Choroid plexus epithelial cell (primary cell): ENCODE results near the gene EIF2B2.

Experiments used
- DNase-seq: peaks from one replicate; pipeline ENCODE4 v3.0.0-alpha.2; 2010; ENCODE audit warnings: low read depth
- H3K4me3 ChIP-seq: 2 replicates; pipeline ENCODE4 v1.5.1; 2011; ENCODE audit warnings: low read depth, mild to moderate bottlenecking, control low read depth, low read length, moderate library complexity
- TF ChIP-seq, protein P1 (sequence below): conservative IDR thresholded peaks from 2 replicates; pipeline ENCODE4 v1.5.1; 2011; ENCODE audit warnings: low read depth, mild to moderate bottlenecking, control low read depth, inconsistent platforms, low read length, moderate library complexity

The EIF2B2 gene

DNA sequence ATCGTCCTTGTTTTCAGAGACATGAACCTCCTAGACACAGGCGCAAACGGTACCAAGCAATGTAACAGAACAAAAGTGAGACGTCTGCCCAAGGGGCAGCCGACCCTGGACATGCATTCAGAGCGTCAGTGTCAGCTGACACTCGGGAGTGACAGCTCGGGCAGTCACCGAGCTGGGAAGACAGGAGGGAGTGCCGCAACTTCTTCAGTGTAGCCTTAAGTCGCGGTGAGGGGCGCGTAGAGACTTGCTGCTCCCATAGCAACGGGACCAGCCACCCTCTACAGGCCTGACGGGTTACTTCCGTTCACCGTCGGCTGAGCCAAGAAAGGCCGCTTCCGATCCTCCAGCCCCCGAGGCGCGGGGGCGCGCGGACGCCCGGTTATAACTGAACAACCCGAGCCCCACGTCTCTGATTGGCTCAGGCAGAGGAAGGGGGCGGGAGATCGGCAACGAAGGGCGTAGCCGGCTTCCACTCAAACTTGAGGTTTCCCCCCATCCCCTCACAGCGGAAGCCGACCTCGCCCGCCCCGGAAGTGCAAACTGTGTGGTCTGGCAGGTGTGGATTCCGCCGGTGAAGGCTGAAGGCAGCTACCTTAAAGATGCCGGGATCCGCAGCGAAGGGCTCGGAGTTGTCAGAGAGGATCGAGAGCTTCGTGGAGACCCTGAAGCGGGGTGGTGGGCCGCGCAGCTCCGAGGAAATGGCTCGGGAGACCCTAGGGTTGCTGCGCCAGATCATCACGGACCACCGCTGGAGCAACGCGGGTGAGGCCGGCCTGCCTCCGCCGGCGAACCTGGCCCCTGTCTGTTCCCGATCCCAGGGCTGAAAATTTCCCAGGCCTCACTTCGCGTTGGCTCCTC lies at the start of gene EIF2B2:
Gene EIF2B2 (plus strand): TSS at position 530 of the 858 bp plus-strand sequence. CDS start 70 bp downstream, at position 600.
- DNase-seq = peak; percentile 97
- TF ChIP-seq, protein P1, sequence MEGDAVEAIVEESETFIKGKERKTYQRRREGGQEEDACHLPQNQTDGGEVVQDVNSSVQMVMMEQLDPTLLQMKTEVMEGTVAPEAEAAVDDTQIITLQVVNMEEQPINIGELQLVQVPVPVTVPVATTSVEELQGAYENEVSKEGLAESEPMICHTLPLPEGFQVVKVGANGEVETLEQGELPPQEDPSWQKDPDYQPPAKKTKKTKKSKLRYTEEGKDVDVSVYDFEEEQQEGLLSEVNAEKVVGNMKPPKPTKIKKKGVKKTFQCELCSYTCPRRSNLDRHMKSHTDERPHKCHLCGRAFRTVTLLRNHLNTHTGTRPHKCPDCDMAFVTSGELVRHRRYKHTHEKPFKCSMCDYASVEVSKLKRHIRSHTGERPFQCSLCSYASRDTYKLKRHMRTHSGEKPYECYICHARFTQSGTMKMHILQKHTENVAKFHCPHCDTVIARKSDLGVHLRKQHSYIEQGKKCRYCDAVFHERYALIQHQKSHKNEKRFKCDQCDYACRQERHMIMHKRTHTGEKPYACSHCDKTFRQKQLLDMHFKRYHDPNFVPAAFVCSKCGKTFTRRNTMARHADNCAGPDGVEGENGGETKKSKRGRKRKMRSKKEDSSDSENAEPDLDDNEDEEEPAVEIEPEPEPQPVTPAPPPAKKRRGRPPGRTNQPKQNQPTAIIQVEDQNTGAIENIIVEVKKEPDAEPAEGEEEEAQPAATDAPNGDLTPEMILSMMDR = no peak
- peak within 1 kb of the TSS; percentile 90 for H3K4me3 ChIP-seq

DNA sequence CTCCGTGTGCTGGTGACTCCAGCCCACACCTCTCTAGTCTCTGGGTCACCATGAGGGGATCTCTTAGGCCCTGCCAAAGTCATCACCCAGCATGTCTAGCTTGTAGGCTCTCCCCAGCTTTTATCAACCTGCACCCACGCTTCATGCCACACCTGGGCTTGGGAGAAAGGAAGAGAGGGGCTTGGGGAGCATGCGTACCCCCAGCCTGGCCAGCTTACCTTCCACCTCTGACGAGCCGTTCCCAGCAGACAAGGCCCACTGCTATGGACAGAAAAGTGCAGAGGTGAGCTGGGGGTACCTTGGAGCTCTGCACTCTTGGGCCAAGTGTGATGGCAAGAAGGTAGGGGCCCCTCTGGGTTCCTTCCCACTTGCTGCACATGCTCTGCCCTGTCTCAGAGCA lies 49.0 kb upstream of the EIF2B2 start:
- peak overlapping the region; percentile 63 for H3K4me3 ChIP-seq
- DNase-seq = no peak

DNA sequence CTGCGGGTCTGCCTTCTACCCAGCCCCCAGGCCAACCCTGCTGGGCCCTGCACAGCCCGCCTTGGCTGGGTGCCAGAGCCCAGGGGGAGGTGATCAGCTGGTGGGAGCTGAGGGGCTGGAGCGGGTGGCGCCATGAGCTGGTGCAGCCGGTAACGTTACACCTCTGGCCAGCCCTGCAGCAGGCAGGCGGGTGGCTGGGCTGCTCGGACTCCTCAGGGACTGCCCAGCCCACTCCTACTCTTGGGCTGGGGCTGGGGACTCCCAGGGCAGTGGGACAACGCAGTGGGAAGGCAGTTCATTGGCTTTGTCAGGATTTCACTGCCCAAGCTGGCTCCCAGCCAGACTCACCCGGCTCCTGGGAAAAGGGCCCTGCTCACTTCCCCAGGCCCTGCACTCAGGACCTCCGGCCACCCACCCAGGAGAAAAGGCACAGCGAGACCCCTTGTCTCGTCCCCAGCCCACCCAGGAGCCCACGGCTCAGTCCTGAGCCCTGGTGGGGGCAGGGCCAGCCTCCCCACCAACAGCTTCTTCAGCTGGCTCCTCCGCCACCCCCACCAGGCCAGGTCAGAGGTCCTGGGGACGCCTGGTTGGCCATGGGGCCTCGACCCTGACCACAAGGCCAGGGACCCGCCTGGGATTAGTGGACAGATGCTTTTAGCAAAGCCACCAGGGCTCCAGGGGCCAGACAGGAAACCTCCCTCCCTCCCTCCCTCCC lies 48.3 kb upstream of the EIF2B2 start:
- peak overlapping the region; percentile 63 for H3K4me3 ChIP-seq
- TF ChIP-seq, protein P1 = no peak
- no peak for DNase-seq

More for the DNA sequence above, 49.0 kb upstream of the EIF2B2 start:
- TF ChIP-seq, protein P1 = no peak

DNA sequence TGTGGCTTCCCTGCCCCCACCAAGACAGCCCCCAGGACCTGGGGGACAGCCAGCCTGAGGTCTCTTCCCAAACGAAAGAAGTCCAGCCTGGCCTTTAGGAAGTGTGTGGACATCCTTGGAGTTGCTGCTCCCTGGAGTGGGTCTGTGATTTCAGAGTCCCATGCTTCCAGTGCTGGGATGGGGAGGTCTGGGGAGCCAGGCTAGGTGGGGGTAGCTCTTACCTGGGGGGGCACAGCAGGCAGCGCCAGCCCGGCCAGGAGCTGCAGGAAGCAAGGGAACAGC lies 47.8 kb upstream of the EIF2B2 start:
- H3K4me3 ChIP-seq = peak overlapping the region; percentile 63
- no peak for DNase-seq
- TF ChIP-seq, protein P1 = no peak

DNA sequence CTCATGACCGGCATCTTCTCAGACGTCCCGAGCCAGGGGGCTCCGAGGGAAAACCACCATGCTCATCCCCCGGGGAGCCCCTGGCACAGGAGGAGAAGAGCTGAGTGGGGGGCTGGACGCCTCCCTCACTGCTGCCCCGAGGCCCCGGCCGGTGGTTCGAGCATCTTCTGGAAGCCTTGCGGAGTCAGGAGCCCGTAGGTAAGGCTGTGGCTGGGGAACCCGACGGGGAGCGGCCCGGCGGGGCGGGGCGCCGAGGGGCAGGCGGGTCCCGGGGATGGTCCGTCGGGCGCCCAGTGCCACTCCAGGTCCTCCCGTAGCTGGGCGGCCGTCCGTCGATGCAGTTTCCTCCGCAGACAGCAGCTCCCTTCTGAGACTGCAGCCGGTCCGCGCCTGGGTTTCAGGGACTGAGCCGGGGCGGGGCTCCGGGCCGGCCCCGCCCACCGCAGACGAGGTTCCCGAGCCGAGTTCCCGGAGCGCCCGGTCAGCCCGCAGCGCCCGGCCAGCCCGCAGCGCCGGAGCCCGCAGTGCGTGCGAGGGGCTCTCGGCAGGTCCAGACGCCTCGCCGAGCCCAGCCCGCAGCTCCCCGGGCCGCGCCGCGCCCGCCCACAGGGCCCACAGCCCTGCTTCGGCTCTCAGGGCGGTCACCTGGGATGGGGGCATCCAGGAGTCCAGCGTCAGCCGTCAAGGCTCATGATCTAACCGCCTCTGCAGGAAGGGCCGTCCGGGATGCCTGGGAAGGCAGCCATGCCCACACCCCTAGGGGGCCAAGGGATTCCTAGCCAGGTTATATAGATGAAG lies 47.3 kb upstream of the EIF2B2 start, which contains the start of gene PGF:
Gene PGF (minus strand): TSS at position 369 of the 798 bp plus-strand sequence. CDS start 355 bp downstream, at position 14.
- H3K4me3 ChIP-seq = peak within 1 kb of the TSS; percentile 63
- peak; percentile 55 for DNase-seq
- TF ChIP-seq, protein P1 = no peak

DNA sequence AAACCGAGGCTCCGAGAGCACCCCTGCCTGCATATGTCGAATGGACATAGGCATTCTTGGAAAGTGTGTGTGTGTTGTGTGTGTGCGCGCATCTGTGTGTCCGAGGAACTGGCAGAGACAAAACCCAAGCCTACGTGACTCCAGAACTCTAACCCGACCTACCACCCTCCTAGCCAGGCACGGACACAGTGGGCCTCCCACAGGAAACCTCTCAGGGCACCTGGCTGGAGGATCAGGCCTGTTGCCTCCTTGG lies 46.8 kb upstream of the EIF2B2 start:
- TF ChIP-seq, protein P1 = no peak
- H3K4me3 ChIP-seq = no peak overlapping the region
- no peak for DNase-seq
